ENCODE measurements around the gene HIRA.

Gene HIRA

GRCh38 chr22:19457828-19458428 is 26.4 kb upstream of the HIRA start:
- WGBS, 2 donors (ENCODE audit: extremely low coverage in 2 of 2, insufficient read length in 2 of 2, insufficient replicate concordance in 1 of 2), result no CpG with 5 or more reads among the region's 8 CpGs
- H3K4me3 ChIP-seq (ENCODE audit: low read length in 2 of 2), result peak overlapping the region in 1 of 2 donors; percentile 37
- H2BK15ac ChIP-seq (ENCODE audit: low read length), result no peak overlapping the region
- no peak overlapping the region for H3K4ac ChIP-seq (ENCODE audit: low read length)
- no peak overlapping the region for H2BK120ac ChIP-seq (ENCODE audit: low read depth, low read length)
- no peaks in the 10 kb centered on the region for H3K27me3 ChIP-seq (ENCODE audit: control insufficient read depth in 3 of 3, insufficient read depth in 3 of 3, low read depth in 1 of 3, low read length in 3 of 3)
- H2AFZ ChIP-seq (ENCODE audit: low read length), result no peak overlapping the region
- no peak overlapping the region for H4K8ac ChIP-seq (ENCODE audit: low read depth, low read length)
- no peak overlapping the region for H4K91ac ChIP-seq (ENCODE audit: low read depth, low read length, poor library complexity)
- H3K9ac ChIP-seq (ENCODE audit: low read depth, low read length, poor library complexity), result peak overlapping the region; percentile 51
- H3K14ac ChIP-seq (ENCODE audit: low read length), result no peak overlapping the region
- H2BK5ac ChIP-seq (ENCODE audit: low read length), result no peak overlapping the region
- H3K4me2 ChIP-seq (ENCODE audit: insufficient read depth, low read length, poor library complexity, severe bottlenecking), result no peak overlapping the region
- peak overlapping the region; percentile 5 for H3K23ac ChIP-seq (ENCODE audit: low read depth, low read length, poor library complexity)
- peaks cover 40 to 91% of the 10 kb centered on the region in 2 donors for H3K36me3 ChIP-seq (replicated peaks in 1 of 2; ENCODE audit: control insufficient read depth in 2 of 2, insufficient read depth in 2 of 2, low read length in 2 of 2)
- H3K18ac ChIP-seq (ENCODE audit: low read length), result no peak overlapping the region
- no peak for DNase-seq (ENCODE audit: low spot score)
- H3K9me3 ChIP-seq (replicated peaks in 1 of 2; ENCODE audit: control insufficient read depth in 2 of 2, insufficient read depth in 1 of 2, low read depth in 1 of 2, low read length in 2 of 2), result no peaks in the 10 kb centered on the region
- no peak overlapping the region for H2AK5ac ChIP-seq (ENCODE audit: low read depth, low read length)
- H3K27ac ChIP-seq (replicated peaks; ENCODE audit: low read length), result no peak overlapping the region
- no peaks in the 10 kb centered on the region for H3K4me1 ChIP-seq (ENCODE audit: control insufficient read depth in 2 of 2, insufficient read depth in 1 of 2, low read depth in 1 of 2, low read length in 2 of 2)
- no peaks in the 10 kb centered on the region for H3K79me1 ChIP-seq (ENCODE audit: low read depth, low read length)
- no peak overlapping the region for H2BK12ac ChIP-seq (ENCODE audit: low read length)

DNA sequence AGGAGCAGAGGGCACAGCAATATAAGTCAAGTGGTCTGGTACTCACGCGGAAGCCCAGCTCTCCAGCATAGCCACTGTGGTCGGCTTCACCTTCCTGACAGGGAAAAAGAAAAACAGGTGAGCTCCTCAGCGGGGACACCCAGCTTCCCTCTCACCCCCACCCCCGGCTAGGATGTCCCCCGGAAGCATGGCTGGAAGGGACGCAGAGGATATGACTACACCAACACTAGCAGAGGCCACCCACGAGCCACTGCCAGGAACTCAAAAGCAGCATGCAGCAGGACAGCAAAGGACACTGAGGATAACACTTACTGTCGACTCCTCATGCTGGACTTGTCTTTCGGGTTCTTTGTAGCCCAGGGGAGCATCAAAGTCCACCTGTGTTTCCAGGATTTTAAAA is 25.0 kb upstream of the HIRA start:
- Histone ChIP-seq H3K9me3 (replicated peaks in 1 of 2; ENCODE audit: control insufficient read depth in 2 of 2, insufficient read depth in 1 of 2, low read depth in 1 of 2, low read length in 2 of 2) (no peaks in the 10 kb centered on the region), H3K4ac (ENCODE audit: low read length) (no peak overlapping the region), H4K8ac (ENCODE audit: low read depth, low read length) (no peak overlapping the region), H3K27ac (replicated peaks; ENCODE audit: low read length) (no peak overlapping the region), H3K23ac (ENCODE audit: low read depth, low read length, poor library complexity) (no peak overlapping the region), H3K9ac (ENCODE audit: low read depth, low read length, poor library complexity) (no peak overlapping the region), H3K4me1 (ENCODE audit: control insufficient read depth in 2 of 2, insufficient read depth in 1 of 2, low read depth in 1 of 2, low read length in 2 of 2) (no peaks in the 10 kb centered on the region), H3K4me2 (ENCODE audit: insufficient read depth, low read length, poor library complexity, severe bottlenecking) (no peak overlapping the region), H2BK15ac (ENCODE audit: low read length) (no peak overlapping the region), H2AK5ac (ENCODE audit: low read depth, low read length) (no peak overlapping the region), H4K91ac (ENCODE audit: low read depth, low read length, poor library complexity) (no peak overlapping the region), H2BK12ac (ENCODE audit: low read length) (no peak overlapping the region), H3K27me3 (ENCODE audit: control insufficient read depth in 3 of 3, insufficient read depth in 3 of 3, low read depth in 1 of 3, low read length in 3 of 3) (no peaks in the 10 kb centered on the region), H2BK5ac (ENCODE audit: low read length) (no peak overlapping the region), H3K14ac (ENCODE audit: low read length) (no peak overlapping the region), H3K4me3 (ENCODE audit: low read length in 2 of 2) (no peak overlapping the region), H2AFZ (ENCODE audit: low read length) (no peak overlapping the region), H3K79me1 (ENCODE audit: low read depth, low read length) (no peaks in the 10 kb centered on the region), H3K18ac (ENCODE audit: low read length) (no peak overlapping the region), H3K36me3 (replicated peaks in 1 of 2; ENCODE audit: control insufficient read depth in 2 of 2, insufficient read depth in 2 of 2, low read length in 2 of 2) (peaks cover 43 to 91% of the 10 kb centered on the region in 2 donors), H2BK120ac (ENCODE audit: low read depth, low read length) (no peak overlapping the region)
- DNase-seq (ENCODE audit: low spot score), result no peak
- WGBS, 2 donors (ENCODE audit: extremely low coverage in 2 of 2, insufficient read length in 2 of 2, insufficient replicate concordance in 1 of 2), result no CpG with 5 or more reads among the region's 10 CpGs

DNA sequence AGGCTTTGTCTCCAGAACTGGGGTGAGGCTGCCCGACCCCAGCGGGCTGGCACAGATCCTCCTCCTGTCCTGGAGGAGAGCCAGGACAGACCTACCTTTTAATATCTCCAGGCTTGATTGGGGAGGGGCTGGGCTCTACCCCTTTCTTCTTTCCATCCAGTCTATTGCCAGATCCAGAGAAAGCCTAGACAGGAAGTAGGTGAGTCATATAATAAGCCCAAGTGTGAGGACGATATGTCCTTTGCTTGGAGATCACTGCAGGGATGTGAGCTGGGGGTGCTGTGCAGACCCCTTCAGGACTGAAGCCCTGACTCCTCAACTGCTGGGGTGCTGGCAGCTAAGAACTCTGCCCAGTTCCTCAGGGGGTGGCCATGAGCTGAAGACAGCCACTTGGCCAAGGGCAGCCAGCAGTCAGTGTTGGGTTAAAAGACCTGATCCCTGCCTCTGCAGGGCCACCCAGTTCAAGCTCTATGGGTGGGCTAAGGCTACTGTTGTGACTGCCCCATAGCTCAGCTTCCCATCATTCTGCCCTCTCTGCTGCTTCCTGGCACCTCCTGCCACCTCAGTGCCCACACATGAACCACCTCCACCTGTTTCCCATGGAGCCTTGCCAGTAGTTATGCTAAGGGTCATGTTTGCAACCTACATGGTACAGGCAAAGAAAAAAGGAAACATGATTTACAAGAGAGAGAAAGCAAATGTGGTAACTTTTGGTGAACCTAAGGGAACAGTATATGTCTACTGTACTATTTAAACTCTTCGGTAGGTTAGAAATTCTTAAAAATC is 24.2 kb upstream of the HIRA start:
- H3K23ac ChIP-seq (ENCODE audit: low read depth, low read length, poor library complexity), result peak overlapping the region; percentile 82
- H2BK5ac ChIP-seq (ENCODE audit: low read length), result no peak overlapping the region
- no peak for DNase-seq (ENCODE audit: low spot score)
- WGBS, 2 donors (ENCODE audit: extremely low coverage in 2 of 2, insufficient read length in 2 of 2, insufficient replicate concordance in 1 of 2), result no CpG with 5 or more reads among the region's 4 CpGs
- H3K9me3 ChIP-seq (replicated peaks in 1 of 2; ENCODE audit: control insufficient read depth in 2 of 2, insufficient read depth in 1 of 2, low read depth in 1 of 2, low read length in 2 of 2), result no peaks in the 10 kb centered on the region
- no peak overlapping the region for H4K8ac ChIP-seq (ENCODE audit: low read depth, low read length)
- no peak overlapping the region for H3K9ac ChIP-seq (ENCODE audit: low read depth, low read length, poor library complexity)
- no peak overlapping the region for H2BK120ac ChIP-seq (ENCODE audit: low read depth, low read length)
- no peak overlapping the region for H4K91ac ChIP-seq (ENCODE audit: low read depth, low read length, poor library complexity)
- no peak overlapping the region for H3K18ac ChIP-seq (ENCODE audit: low read length)
- H3K4me2 ChIP-seq (ENCODE audit: insufficient read depth, low read length, poor library complexity, severe bottlenecking), result no peak overlapping the region
- no peak overlapping the region for H3K14ac ChIP-seq (ENCODE audit: low read length)
- no peak overlapping the region for H3K27ac ChIP-seq (replicated peaks; ENCODE audit: low read length)
- H3K36me3 ChIP-seq (replicated peaks in 1 of 2; ENCODE audit: control insufficient read depth in 2 of 2, insufficient read depth in 2 of 2, low read length in 2 of 2), result peaks cover 47 to 91% of the 10 kb centered on the region in 2 donors
- H2BK12ac ChIP-seq (ENCODE audit: low read length), result no peak overlapping the region
- H3K4me1 ChIP-seq (ENCODE audit: control insufficient read depth in 2 of 2, insufficient read depth in 1 of 2, low read depth in 1 of 2, low read length in 2 of 2), result no peaks in the 10 kb centered on the region
- H3K27me3 ChIP-seq (ENCODE audit: control insufficient read depth in 3 of 3, insufficient read depth in 3 of 3, low read depth in 1 of 3, low read length in 3 of 3), result no peaks in the 10 kb centered on the region
- no peak overlapping the region for H2AFZ ChIP-seq (ENCODE audit: low read length)
- H2AK5ac ChIP-seq (ENCODE audit: low read depth, low read length), result no peak overlapping the region
- no peak overlapping the region for H3K4me3 ChIP-seq (ENCODE audit: low read length in 2 of 2)
- H3K4ac ChIP-seq (ENCODE audit: low read length), result no peak overlapping the region
- H3K79me1 ChIP-seq (ENCODE audit: low read depth, low read length), result no peaks in the 10 kb centered on the region
- no peak overlapping the region for H2BK15ac ChIP-seq (ENCODE audit: low read length)

DNA sequence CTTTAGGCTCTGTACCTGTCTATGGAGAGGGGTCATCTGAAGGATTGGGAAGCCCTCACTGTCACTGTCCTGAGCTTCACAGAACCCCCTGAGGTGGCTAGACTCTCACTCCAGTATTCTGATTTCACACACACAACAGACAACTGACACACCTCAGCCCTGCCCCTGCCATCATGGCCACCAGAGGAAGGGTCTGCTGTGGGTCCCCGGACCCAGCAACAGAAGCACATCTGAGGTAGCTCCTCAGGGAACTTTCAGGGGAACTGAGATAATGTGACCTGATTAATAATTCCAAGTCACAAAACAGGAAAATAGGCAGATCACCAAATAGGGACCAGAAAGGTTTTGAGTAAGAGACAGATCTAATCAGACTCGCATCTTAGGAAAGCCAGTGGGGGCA is 23.5 kb upstream of the HIRA start:
- no peaks in the 10 kb centered on the region for H3K79me1 ChIP-seq (ENCODE audit: low read depth, low read length)
- no peak overlapping the region for H4K91ac ChIP-seq (ENCODE audit: low read depth, low read length, poor library complexity)
- no peak overlapping the region for H3K27ac ChIP-seq (replicated peaks; ENCODE audit: low read length)
- no peak for DNase-seq (ENCODE audit: low spot score)
- H3K4me3 ChIP-seq (ENCODE audit: low read length in 2 of 2), result no peak overlapping the region
- no peak overlapping the region for H2AFZ ChIP-seq (ENCODE audit: low read length)
- H3K23ac ChIP-seq (ENCODE audit: low read depth, low read length, poor library complexity), result peak overlapping the region; percentile 69
- no peak overlapping the region for H4K8ac ChIP-seq (ENCODE audit: low read depth, low read length)
- no peak overlapping the region for H2BK15ac ChIP-seq (ENCODE audit: low read length)
- no peaks in the 10 kb centered on the region for H3K4me1 ChIP-seq (ENCODE audit: control insufficient read depth in 2 of 2, insufficient read depth in 1 of 2, low read depth in 1 of 2, low read length in 2 of 2)
- H2BK5ac ChIP-seq (ENCODE audit: low read length), result no peak overlapping the region
- WGBS, 2 donors (ENCODE audit: extremely low coverage in 2 of 2, insufficient read length in 2 of 2, insufficient replicate concordance in 1 of 2), result no CpG with 5 or more reads among the region's 2 CpGs
- H3K4me2 ChIP-seq (ENCODE audit: insufficient read depth, low read length, poor library complexity, severe bottlenecking), result no peak overlapping the region
- H3K27me3 ChIP-seq (ENCODE audit: control insufficient read depth in 3 of 3, insufficient read depth in 3 of 3, low read depth in 1 of 3, low read length in 3 of 3), result no peaks in the 10 kb centered on the region
- peaks cover 47 to 91% of the 10 kb centered on the region in 2 donors for H3K36me3 ChIP-seq (replicated peaks in 1 of 2; ENCODE audit: control insufficient read depth in 2 of 2, insufficient read depth in 2 of 2, low read length in 2 of 2)
- H2BK120ac ChIP-seq (ENCODE audit: low read depth, low read length), result no peak overlapping the region
- no peaks in the 10 kb centered on the region for H3K9me3 ChIP-seq (replicated peaks in 1 of 2; ENCODE audit: control insufficient read depth in 2 of 2, insufficient read depth in 1 of 2, low read depth in 1 of 2, low read length in 2 of 2)
- H3K14ac ChIP-seq (ENCODE audit: low read length), result no peak overlapping the region
- H2BK12ac ChIP-seq (ENCODE audit: low read length), result no peak overlapping the region
- no peak overlapping the region for H3K9ac ChIP-seq (ENCODE audit: low read depth, low read length, poor library complexity)
- no peak overlapping the region for H3K18ac ChIP-seq (ENCODE audit: low read length)
- no peak overlapping the region for H2AK5ac ChIP-seq (ENCODE audit: low read depth, low read length)
- H3K4ac ChIP-seq (ENCODE audit: low read length), result no peak overlapping the region

Data from neuronal stem cell (in vitro differentiated cells).